Heart left ventricle (tissue), 13 donors: Measurements from ENCODE around the gene CC2D1A.

Source experiments
- POLR2A ChIP-seq, 2 donors: fragments of 450-650 bp; IDR thresholded peaks; one replicate each; pipeline ENCODE4 v1.6.1; 2017; ENCODE audit warnings: antibody characterized with exemption in 2 of 2, mild to moderate bottlenecking in 2 of 2, moderate library complexity in 2 of 2
- TF ChIP-seq, protein P1 (sequence below), 12 donors: fragments of 200-600 bp; sonication (generic) in 4 of 12; IDR thresholded peaks; one replicate each; pipeline versions ENCODE4 v1.5.0 to v1.8.0; 2018 to 2022; ENCODE audit warnings: antibody characterized with exemption in 12 of 12, mild to moderate bottlenecking in 5 of 12
- donor health status: ischemic (EF 13 %, LVEDD 7.1; RV severe dilation, severe dysfunction).
- donor health status: DM: no; HTN: yes; CAD: no.
- donor health status: DM: no; HTN: no; CAD: no.
- donor health status: ischemic (EF 25% LVEDD 6.9; RV normal size, moderate dysfunction).
- donor health status: ischemic (EF 25% LVEDD 5.7; RV mildly dilated, moderate dysfunction).
- donor health status: ischemic (EF 35%, LVEDD 5.7; RV mildly dilated, moderate dysfunction).
- donor health status: nonischemic (EF 11% LVEDD 7.7; RV severe dilation, severe dysfunction).
- donor health status: DM: yes; HTN: yes; CAD: no.
- donor health status: PGD.
- donor health status: ischemic (EF 29% LVEDD 5.4; RV normal size, mild dysfunction).
- donor health status: nonischemic (EF 23%, LVEDD 6.1; RV moderate dilation, normal function).

DNA sequence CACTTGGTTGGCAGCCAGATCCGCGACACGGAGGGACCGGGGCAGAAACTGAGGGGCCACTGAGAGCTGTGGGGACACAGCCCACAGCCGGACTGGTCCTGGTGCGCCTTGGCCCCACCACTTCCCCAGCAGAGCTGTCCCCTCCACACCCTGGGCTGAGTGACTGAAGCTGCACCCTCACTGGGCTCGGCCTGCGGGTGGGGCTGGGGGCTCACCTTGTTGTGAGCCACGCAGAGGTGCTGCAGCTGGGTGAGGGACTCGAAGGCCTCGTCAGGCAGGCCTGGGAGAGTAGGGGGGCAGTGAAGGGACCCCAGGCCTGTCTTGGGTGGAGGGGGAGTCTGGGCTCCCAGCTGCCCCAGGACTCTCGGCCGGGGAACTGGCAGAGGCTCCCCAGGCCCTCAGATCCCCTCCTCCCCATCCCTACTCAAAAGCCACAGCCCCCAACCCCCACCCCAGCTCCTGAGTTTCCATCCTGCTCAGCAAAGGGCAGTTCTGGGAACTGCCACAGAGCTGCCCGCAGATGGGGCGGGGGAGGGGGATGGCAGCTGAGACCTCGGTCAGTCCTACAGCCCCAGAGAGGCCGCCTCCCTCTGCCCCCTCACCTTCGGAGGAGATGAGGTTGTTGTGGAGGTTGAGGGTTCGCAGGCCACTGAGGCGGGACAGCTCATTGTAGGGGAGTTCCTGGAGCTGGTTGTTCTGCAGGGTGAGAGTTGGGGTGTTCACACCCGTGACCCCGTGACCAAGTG is 29.9 kb downstream of the CC2D1A start:
- TF ChIP-seq, protein P1, sequence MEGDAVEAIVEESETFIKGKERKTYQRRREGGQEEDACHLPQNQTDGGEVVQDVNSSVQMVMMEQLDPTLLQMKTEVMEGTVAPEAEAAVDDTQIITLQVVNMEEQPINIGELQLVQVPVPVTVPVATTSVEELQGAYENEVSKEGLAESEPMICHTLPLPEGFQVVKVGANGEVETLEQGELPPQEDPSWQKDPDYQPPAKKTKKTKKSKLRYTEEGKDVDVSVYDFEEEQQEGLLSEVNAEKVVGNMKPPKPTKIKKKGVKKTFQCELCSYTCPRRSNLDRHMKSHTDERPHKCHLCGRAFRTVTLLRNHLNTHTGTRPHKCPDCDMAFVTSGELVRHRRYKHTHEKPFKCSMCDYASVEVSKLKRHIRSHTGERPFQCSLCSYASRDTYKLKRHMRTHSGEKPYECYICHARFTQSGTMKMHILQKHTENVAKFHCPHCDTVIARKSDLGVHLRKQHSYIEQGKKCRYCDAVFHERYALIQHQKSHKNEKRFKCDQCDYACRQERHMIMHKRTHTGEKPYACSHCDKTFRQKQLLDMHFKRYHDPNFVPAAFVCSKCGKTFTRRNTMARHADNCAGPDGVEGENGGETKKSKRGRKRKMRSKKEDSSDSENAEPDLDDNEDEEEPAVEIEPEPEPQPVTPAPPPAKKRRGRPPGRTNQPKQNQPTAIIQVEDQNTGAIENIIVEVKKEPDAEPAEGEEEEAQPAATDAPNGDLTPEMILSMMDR (IDR thresholded peaks at IDR 0.05), result no peak
- TF ChIP-seq POLR2A (IDR thresholded peaks at IDR 0.05), result no peak
